Lower lobe of right lung (tissue), 2 donors: Measurements from ENCODE around the gene MRPS2. TPM values are rescaled to one million over a fixed set of nuclear protein-coding genes. Genes with fewer than 3 reads are reported as not detected.

Source experiments
- ATAC-seq, 2 donors: fragments of 200-7000 bp; cut with Tn5 transposase; one replicate each; pipeline ENCODE4 v1.9.1; 2020 to 2022; ENCODE audit warnings: mild to moderate bottlenecking in 2 of 2, moderate library complexity in 2 of 2
- DNase-seq: peaks from one replicate; pipeline ENCODE4 v3.0.0-alpha.2; 2020
- H3K27ac ChIP-seq: fragments of 200-600 bp; one replicate; pipeline ENCODE4 v1.8.0; 2022
- H3K27me3 ChIP-seq: fragments of 200-600 bp; one replicate; pipeline ENCODE4 v1.8.0; 2022; ENCODE audit warnings: low read depth
- H3K36me3 ChIP-seq: fragments of 200-600 bp; one replicate; pipeline ENCODE4 v1.8.0; 2022; ENCODE audit warnings: mild to moderate bottlenecking
- H3K4me1 ChIP-seq: fragments of 200-600 bp; one replicate; pipeline ENCODE4 v1.8.0; 2022
- H3K4me3 ChIP-seq: fragments of 200-600 bp; one replicate; pipeline ENCODE4 v1.8.0; 2022; ENCODE audit warnings: mild to moderate bottlenecking
- H3K9me3 ChIP-seq: fragments of 200-600 bp; one replicate; pipeline ENCODE4 v1.8.0; 2022
- CTCF ChIP-seq: fragments of 200-600 bp; IDR thresholded peaks from one replicate; pipeline ENCODE4 v1.8.0; 2022; ENCODE audit warnings: antibody characterized with exemption, mild to moderate bottlenecking
- intact Hi-C: fragments of 100-400 bp; cut with DNase I; formaldehyde crosslinking; loops from one replicate; pipeline ENCODE4 v1.11.0; 2022
- total RNA-seq: library from RNA; stranded (reverse); fragmentation: NEBNext Ultra II Directional; extraction: Animal tissue kit (Norgen Biotek cat#: 25700); gene quantifications from one replicate; pipeline ENCODE4 v1.2.1, GENCODE V29; 2021
- donor health status: DM: no; HTN: yes; CAD: no; lungs with severe emphysema.

MRPS2 gene
- total RNA-seq, 1 donor from 2014 or later, result 21.9 TPM

GRCh38 chr9:135471791-135472640 lies 28.5 kb upstream of the MRPS2 start:
- intact Hi-C loops, result no loop called here
- no peak for TF ChIP-seq CTCF
- H3K27me3 ChIP-seq, result no peaks in the 10 kb centered on the region
- no peaks in the 10 kb centered on the region for H3K9me3 ChIP-seq
- no peak overlapping the region for H3K27ac ChIP-seq
- H3K4me3 ChIP-seq, result no peak overlapping the region
- no peaks in the 10 kb centered on the region for H3K36me3 ChIP-seq
- DNase-seq (no peak), ATAC-seq (no peak)
- no peaks in the 10 kb centered on the region for H3K4me1 ChIP-seq

GRCh38 chr9:135473972-135474543 lies 26.4 kb upstream of the MRPS2 start:
- Histone ChIP-seq H3K9me3 (no peaks in the 10 kb centered on the region), H3K27ac (no peak overlapping the region), H3K4me3 (no peak overlapping the region), H3K36me3 (no peaks in the 10 kb centered on the region), H3K27me3 (no peaks in the 10 kb centered on the region), H3K4me1 (peaks cover 18% of the 10 kb centered on the region)
- DNase-seq, result no peak
- no peak for TF ChIP-seq CTCF
- ATAC-seq, result no peak
- intact Hi-C loops, result no loop called here

- intact Hi-C loops, result no loop called here
- ATAC-seq (no peak), DNase-seq (peak; percentile 71)
- H3K4me1 ChIP-seq, result peaks cover 18% of the 10 kb centered on the region
- no peaks in the 10 kb centered on the region for H3K36me3 ChIP-seq
- H3K9me3 ChIP-seq, result no peaks in the 10 kb centered on the region
- no peaks in the 10 kb centered on the region for H3K27me3 ChIP-seq
- H3K4me3 ChIP-seq, result no peak overlapping the region
- no peak overlapping the region for H3K27ac ChIP-seq
- peak; percentile 52 for TF ChIP-seq CTCF
These were observed 25.6 kb upstream of the MRPS2 start for GRCh38 chr9:135474915-135475314.

GRCh38 chr9:135476561-135477355 lies 23.7 kb upstream of the MRPS2 start:
- Histone ChIP-seq H3K4me3 (no peak overlapping the region), H3K9me3 (no peaks in the 10 kb centered on the region), H3K27ac (peak overlapping the region; percentile 79), H3K36me3 (no peaks in the 10 kb centered on the region), H3K4me1 (peaks cover 30% of the 10 kb centered on the region), H3K27me3 (no peaks in the 10 kb centered on the region)
- intact Hi-C loops, result no loop called here
- DNase-seq, result peak; percentile 54
- no peak for TF ChIP-seq CTCF
- peak; percentile 74 to 75 for ATAC-seq

- Histone ChIP-seq H3K4me1 (peaks cover 39% of the 10 kb centered on the region), H3K4me3 (no peak overlapping the region), H3K27me3 (no peaks in the 10 kb centered on the region), H3K9me3 (no peaks in the 10 kb centered on the region), H3K27ac (peak overlapping the region; percentile 88), H3K36me3 (peaks cover under 1% of the 10 kb centered on the region)
- intact Hi-C loops, result no loop called here
- TF ChIP-seq CTCF, result no peak
- DNase-seq, result no peak
- no peak for ATAC-seq
These were observed 22.3 kb upstream of the MRPS2 start for GRCh38 chr9:135478191-135478590.
